Neural progenitor cell (in vitro differentiated cells): ENCODE results near the gene KIF19. TPM values are rescaled to one million over a fixed set of nuclear protein-coding genes. Genes with fewer than 3 reads are reported as not detected.

Source experiments
- DNase-seq: peaks from one replicate; pipeline ENCODE4 v3.0.0-alpha.2; 2016; ENCODE audit warnings: low spot score
- H2AFZ ChIP-seq: fragments of 200-600 bp; sonication (generic); replicated peaks from 2 replicates; pipeline ENCODE4 v1.6.1; 2016; ENCODE audit warnings: antibody characterized with exemption
- H3F3A ChIP-seq: fragments of 200-600 bp; sonication (generic); 2 replicates; pipeline ENCODE4 v1.6.1; 2016; ENCODE audit warnings: antibody characterized with exemption, low read depth
- H3K27ac ChIP-seq: fragments of 200-600 bp; sonication (generic); 2 replicates; pipeline ENCODE4 v1.5.1; 2016; ENCODE audit warnings: mild to moderate bottlenecking
- H3K27me3 ChIP-seq: fragments of 200-600 bp; sonication (generic); 2 replicates; pipeline ENCODE4 v1.6.1; 2016; ENCODE audit warnings: mild to moderate bottlenecking, moderate library complexity
- H3K36me3 ChIP-seq: fragments of 200-600 bp; sonication (generic); 2 replicates; pipeline ENCODE4 v1.5.1; 2016
- H3K4me1 ChIP-seq: fragments of 200-600 bp; sonication (generic); 2 replicates; pipeline ENCODE4 v1.6.1; 2016; ENCODE audit warnings: mixed run types
- H3K4me2 ChIP-seq: fragments of 200-600 bp; sonication (generic); 2 replicates; pipeline ENCODE4 v1.6.1; 2016
- H3K4me3 ChIP-seq: fragments of 200-600 bp; sonication (generic); 2 replicates; pipeline ENCODE4 v1.5.1; 2016
- H3K79me2 ChIP-seq: fragments of 200-600 bp; sonication (generic); 2 replicates; pipeline ENCODE4 v1.6.1; 2016; ENCODE audit warnings: low read depth
- H3K9ac ChIP-seq: fragments of 200-600 bp; sonication (generic); 2 replicates; pipeline ENCODE4 v1.6.1; 2016
- H3K9me3 ChIP-seq: fragments of 200-600 bp; sonication (generic); 2 replicates; pipeline ENCODE4 v1.5.1; 2016; ENCODE audit warnings: low read depth
- H4K20me1 ChIP-seq: fragments of 200-600 bp; sonication (generic); 2 replicates; pipeline ENCODE4 v1.6.1; 2016; ENCODE audit warnings: low read depth
- H3K27ac Mint-ChIP-seq: 3 replicates; pipeline ENCODE4 v1.8.0; 2021; ENCODE audit warnings: mixed read lengths
- H3K27me3 Mint-ChIP-seq: 2 replicates; pipeline ENCODE4 v1.8.0; 2022; ENCODE audit warnings: low read depth, mild to moderate bottlenecking, inconsistent platforms, moderate library complexity, mixed read lengths; ENCODE audit not compliant: insufficient read depth
- H3K36me3 Mint-ChIP-seq: 3 replicates; pipeline ENCODE4 v1.8.0; 2021; ENCODE audit warnings: mixed read lengths
- H3K4me1 Mint-ChIP-seq: 3 replicates; pipeline ENCODE4 v1.8.0; 2021; ENCODE audit warnings: mixed read lengths
- H3K4me3 Mint-ChIP-seq: 3 replicates; pipeline ENCODE4 v1.8.0; 2021; ENCODE audit warnings: mild to moderate bottlenecking, moderate library complexity, mixed read lengths
- H3K9me3 Mint-ChIP-seq: 3 replicates; pipeline ENCODE4 v1.8.0; 2020; ENCODE audit warnings: mixed read lengths
- CTCF ChIP-seq: fragments of 200-600 bp; sonication (generic); IDR thresholded peaks from 2 replicates; pipeline ENCODE4 v1.5.1; 2017; ENCODE audit warnings: antibody characterized with exemption, mild to moderate bottlenecking
- EZH2 ChIP-seq: fragments of 200-600 bp; sonication (generic); IDR thresholded peaks from 2 replicates; pipeline ENCODE4 v1.6.1; 2017; ENCODE audit warnings: antibody characterized with exemption, mild to moderate bottlenecking, moderate library complexity
- EZH2phosphoT487 ChIP-seq: fragments of 200-600 bp; sonication (generic); IDR thresholded peaks from 2 replicates; pipeline ENCODE4 v1.6.1; 2017; ENCODE audit warnings: antibody characterized with exemption
- total RNA-seq: library from RNA; depleted of rRNA; stranded (reverse); fragments of >200 nt; gene quantifications from 2 replicates; pipeline ENCODE4 v1.2.3, GENCODE V29; 2015; ENCODE audit warnings: low replicate concordance

The KIF19 gene
- total RNA-seq, 1 donor from 2014 or later: 0.15 TPM

DNA sequence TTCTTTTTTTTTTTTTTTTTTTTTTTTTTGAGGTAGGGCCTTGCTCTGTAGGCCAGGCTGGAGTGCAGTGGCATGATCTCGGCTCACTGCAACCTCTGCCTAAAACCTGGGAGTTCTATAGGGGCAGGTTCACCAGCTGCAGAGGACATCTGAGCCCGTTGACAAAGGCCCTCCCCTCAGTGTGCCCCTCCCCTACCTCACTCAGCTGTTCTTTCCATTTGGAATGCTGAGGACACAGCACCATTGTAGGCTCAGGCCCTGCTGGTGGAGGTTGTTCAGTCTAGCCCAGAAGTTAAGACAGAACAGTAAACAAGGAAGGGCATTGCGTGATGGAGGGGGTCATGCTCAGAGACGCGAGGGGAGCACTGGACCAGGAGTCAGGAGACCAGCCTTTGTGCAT is 21.8 kb upstream of the KIF19 start:
- no peaks in the 10 kb centered on the region for H4K20me1 ChIP-seq
- DNase-seq: peak; percentile 33
- H3K27me3 ChIP-seq: no peaks in the 10 kb centered on the region
- Mint-ChIP-seq H3K4me1 (peaks cover 12% of the 10 kb centered on the region), H3K4me3 (no peak overlapping the region), H3K27ac (no peak overlapping the region), H3K9me3 (no peaks in the 10 kb centered on the region), H3K27me3 (peaks cover 9% of the 10 kb centered on the region), H3K36me3 (no peaks in the 10 kb centered on the region)
- H3K36me3 ChIP-seq: no peaks in the 10 kb centered on the region
- no peaks in the 10 kb centered on the region for H3K79me2 ChIP-seq
- no peak overlapping the region for H3K9ac ChIP-seq
- no peak overlapping the region for H3K4me2 ChIP-seq
- no peaks in the 10 kb centered on the region for H3F3A ChIP-seq
- H2AFZ ChIP-seq: no peak overlapping the region
- no peaks in the 10 kb centered on the region for H3K4me1 ChIP-seq
- TF ChIP-seq EZH2: no peak
- TF ChIP-seq CTCF: no peak
- TF ChIP-seq EZH2phosphoT487: no peak
- no peak overlapping the region for H3K4me3 ChIP-seq
- no peak overlapping the region for H3K27ac ChIP-seq
- H3K9me3 ChIP-seq: no peaks in the 10 kb centered on the region

GRCh38 chr17:74305865-74306654 is 20.0 kb upstream of the KIF19 start:
- peak; percentile 31 for DNase-seq

GRCh38 chr17:74307984-74308773 is 17.8 kb upstream of the KIF19 start:
- Histone ChIP-seq H3K4me3 (no peak overlapping the region), H3F3A (no peaks in the 10 kb centered on the region), H3K27me3 (no peaks in the 10 kb centered on the region), H3K9me3 (no peaks in the 10 kb centered on the region), H3K4me2 (no peak overlapping the region), H3K4me1 (no peaks in the 10 kb centered on the region), H3K36me3 (no peaks in the 10 kb centered on the region), H4K20me1 (no peaks in the 10 kb centered on the region), H3K9ac (no peak overlapping the region), H3K27ac (no peak overlapping the region), H3K79me2 (no peaks in the 10 kb centered on the region), H2AFZ (no peak overlapping the region)
- no peak for DNase-seq
- Mint-ChIP-seq H3K27me3 (peaks cover 3% of the 10 kb centered on the region), H3K9me3 (peaks cover 7% of the 10 kb centered on the region), H3K4me3 (no peak overlapping the region), H3K36me3 (no peaks in the 10 kb centered on the region), H3K27ac (no peak overlapping the region), H3K4me1 (peaks cover 6% of the 10 kb centered on the region)
- no peak for TF ChIP-seq CTCF
- no peak for TF ChIP-seq EZH2phosphoT487
- TF ChIP-seq EZH2: no peak

More at GRCh38 chr17:74305865-74306654, 20.0 kb upstream of the KIF19 start:
- H3K36me3 Mint-ChIP-seq: no peaks in the 10 kb centered on the region
- no peak overlapping the region for H3K27ac Mint-ChIP-seq
- H3F3A ChIP-seq: no peaks in the 10 kb centered on the region
- H2AFZ ChIP-seq: no peak overlapping the region
- H3K27ac ChIP-seq: no peak overlapping the region
- H3K9me3 Mint-ChIP-seq: no peaks in the 10 kb centered on the region
- no peak overlapping the region for H3K4me3 ChIP-seq
- H3K4me1 Mint-ChIP-seq: peaks cover 10% of the 10 kb centered on the region
- no peaks in the 10 kb centered on the region for H4K20me1 ChIP-seq
- no peaks in the 10 kb centered on the region for H3K36me3 ChIP-seq
- peaks cover 2% of the 10 kb centered on the region for H3K27me3 Mint-ChIP-seq
- no peak overlapping the region for H3K9ac ChIP-seq
- no peak overlapping the region for H3K4me3 Mint-ChIP-seq
- TF ChIP-seq EZH2phosphoT487 (no peak), CTCF (peak; percentile 33)
- no peaks in the 10 kb centered on the region for H3K27me3 ChIP-seq
- H3K4me2 ChIP-seq: no peak overlapping the region
- no peaks in the 10 kb centered on the region for H3K79me2 ChIP-seq
- no peaks in the 10 kb centered on the region for H3K9me3 ChIP-seq
- no peaks in the 10 kb centered on the region for H3K4me1 ChIP-seq
